ENCODE results near the gene TMEM156.

DNA sequence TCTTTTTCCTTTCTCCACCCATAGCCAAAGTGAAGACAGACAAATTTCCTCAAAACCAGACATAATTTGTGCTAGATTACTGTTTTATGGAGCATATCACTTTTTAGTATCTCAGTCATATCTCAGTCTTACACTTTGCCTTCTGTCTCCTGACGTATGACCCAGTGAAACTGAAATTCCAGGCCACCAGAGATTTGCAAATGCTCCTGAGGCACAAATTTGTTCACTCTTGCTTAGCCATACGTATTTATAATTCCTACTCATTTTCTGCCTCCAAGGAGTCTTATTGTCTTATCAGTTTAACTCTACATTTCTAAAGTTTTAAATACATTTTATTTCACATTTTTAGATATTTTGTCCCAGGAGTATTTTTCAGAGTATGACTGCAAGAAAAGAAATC is 10.0 kb downstream of the TMEM156 start:
- TF ChIP-seq, protein P1, sequence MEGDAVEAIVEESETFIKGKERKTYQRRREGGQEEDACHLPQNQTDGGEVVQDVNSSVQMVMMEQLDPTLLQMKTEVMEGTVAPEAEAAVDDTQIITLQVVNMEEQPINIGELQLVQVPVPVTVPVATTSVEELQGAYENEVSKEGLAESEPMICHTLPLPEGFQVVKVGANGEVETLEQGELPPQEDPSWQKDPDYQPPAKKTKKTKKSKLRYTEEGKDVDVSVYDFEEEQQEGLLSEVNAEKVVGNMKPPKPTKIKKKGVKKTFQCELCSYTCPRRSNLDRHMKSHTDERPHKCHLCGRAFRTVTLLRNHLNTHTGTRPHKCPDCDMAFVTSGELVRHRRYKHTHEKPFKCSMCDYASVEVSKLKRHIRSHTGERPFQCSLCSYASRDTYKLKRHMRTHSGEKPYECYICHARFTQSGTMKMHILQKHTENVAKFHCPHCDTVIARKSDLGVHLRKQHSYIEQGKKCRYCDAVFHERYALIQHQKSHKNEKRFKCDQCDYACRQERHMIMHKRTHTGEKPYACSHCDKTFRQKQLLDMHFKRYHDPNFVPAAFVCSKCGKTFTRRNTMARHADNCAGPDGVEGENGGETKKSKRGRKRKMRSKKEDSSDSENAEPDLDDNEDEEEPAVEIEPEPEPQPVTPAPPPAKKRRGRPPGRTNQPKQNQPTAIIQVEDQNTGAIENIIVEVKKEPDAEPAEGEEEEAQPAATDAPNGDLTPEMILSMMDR (IDR thresholded peaks at IDR 0.05 in 4 of 5, conservative IDR thresholded peaks at IDR 0.05 in 1 of 5): no peak
- no peak for TF ChIP-seq POLR2A (IDR thresholded peaks at IDR 0.05)

Measured in gastrocnemius medialis (tissue), 4 donors.